ENCODE results near the gene RINL. TPM values are rescaled to one million over a fixed set of nuclear protein-coding genes. Genes with fewer than 3 reads are reported as not detected.
"Not testable (repeated sequence)": the region's sequence is repeated elsewhere in the genome, so short reads cannot be mapped to it uniquely, and the experiment has no call there.

The RINL gene
- total RNA-seq, 4 donors from 2014 or later = 0.95 to 3.3 (median 2.9) TPM

GRCh38 chr19:38831142-38831605 is 46.9 kb downstream of the RINL start:
- Histone ChIP-seq H3K27me3 (no peaks in the 10 kb centered on the region), H3K4me1 (peaks cover 49 to 60% of the 10 kb centered on the region in 2 donors), H3K36me3 (peaks cover 0 to 34% of the 10 kb centered on the region in 2 donors), H3K4me3 (peak overlapping the region; percentile 63 to 83 (median 74)), H3K27ac (peak overlapping the region; percentile 91 to 100 (median 98)), H3K9me3 (no peaks in the 10 kb centered on the region)
- DNase-seq (peak in 1 of 2 donors; percentile 81), ATAC-seq (peak; percentile 23 to 24)
- TF ChIP-seq, protein P1, sequence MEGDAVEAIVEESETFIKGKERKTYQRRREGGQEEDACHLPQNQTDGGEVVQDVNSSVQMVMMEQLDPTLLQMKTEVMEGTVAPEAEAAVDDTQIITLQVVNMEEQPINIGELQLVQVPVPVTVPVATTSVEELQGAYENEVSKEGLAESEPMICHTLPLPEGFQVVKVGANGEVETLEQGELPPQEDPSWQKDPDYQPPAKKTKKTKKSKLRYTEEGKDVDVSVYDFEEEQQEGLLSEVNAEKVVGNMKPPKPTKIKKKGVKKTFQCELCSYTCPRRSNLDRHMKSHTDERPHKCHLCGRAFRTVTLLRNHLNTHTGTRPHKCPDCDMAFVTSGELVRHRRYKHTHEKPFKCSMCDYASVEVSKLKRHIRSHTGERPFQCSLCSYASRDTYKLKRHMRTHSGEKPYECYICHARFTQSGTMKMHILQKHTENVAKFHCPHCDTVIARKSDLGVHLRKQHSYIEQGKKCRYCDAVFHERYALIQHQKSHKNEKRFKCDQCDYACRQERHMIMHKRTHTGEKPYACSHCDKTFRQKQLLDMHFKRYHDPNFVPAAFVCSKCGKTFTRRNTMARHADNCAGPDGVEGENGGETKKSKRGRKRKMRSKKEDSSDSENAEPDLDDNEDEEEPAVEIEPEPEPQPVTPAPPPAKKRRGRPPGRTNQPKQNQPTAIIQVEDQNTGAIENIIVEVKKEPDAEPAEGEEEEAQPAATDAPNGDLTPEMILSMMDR (IDR thresholded peaks at IDR 0.05 in 4 of 5, conservative IDR thresholded peaks at IDR 0.05 in 1 of 5) = no peak
- in situ Hi-C loops (cut with MboI; ENCODE audit: low sequenced_read_pairs in 4 of 4) (loop anchor here in 2 of 4 donors (10.0 to 25.0 kb wide), 3 partner anchors 74 to 444 kb away; partner anchors contain the start of genes ACTN4 (in 1 of the 2), GGN (in 1 of the 2) and SPRED3 (in 1 of the 2)), intact Hi-C loops (cut with DNase I; ENCODE audit: low total_unique reads) (loop anchor here (1.0 to 10.0 kb wide), 7 partner anchors 18 to 574 kb away; partner anchors contain the start of genes HNRNPL, MRPS12, NFKBIB and RYR1)

DNA sequence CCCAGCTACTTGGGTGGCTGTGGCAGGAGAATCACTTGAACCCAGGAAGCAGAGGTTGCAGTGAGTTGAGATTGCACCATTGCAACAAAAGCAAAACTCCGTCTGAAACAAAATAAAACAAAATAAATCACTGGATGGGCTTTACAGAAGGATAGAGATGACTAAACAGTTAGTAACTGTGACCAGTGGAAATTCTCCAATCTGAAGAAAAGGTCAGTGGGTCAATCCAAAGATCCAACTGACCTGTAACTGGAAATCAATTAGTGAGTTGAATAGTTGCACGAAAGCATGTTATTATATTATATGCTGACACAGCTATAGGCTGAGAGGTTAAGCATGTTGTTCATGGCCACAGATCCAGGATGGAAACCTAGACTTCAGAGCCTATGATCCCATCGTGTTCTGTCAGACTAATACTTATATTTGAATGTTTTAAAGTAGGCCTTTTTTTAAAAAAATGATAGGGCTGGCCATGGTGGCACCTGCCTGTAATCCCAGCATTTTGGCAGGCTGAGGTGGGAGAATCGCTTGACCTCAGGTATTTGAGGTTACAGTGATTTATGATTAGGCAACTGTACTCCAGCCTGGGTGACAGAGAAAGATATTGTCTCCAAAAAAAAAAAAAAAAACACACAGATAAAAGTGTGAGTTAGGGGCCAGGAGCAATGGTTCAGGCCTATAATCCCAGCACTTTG is 47.9 kb downstream of the RINL start:
- in situ Hi-C loops (cut with MboI; ENCODE audit: low sequenced_read_pairs in 4 of 4) (loop anchor here in 2 of 4 donors (10.0 to 25.0 kb wide), 3 partner anchors 75 to 443 kb away; partner anchors contain the start of genes ACTN4 (in 1 of the 2), GGN (in 1 of the 2) and SPRED3 (in 1 of the 2)), intact Hi-C loops (cut with DNase I; ENCODE audit: low total_unique reads) (loop anchor here (2.0 to 10.0 kb wide), 5 partner anchors 61 to 575 kb away; partner anchors contain the start of genes MRPS12, RYR1, SARS2 and ZFP36)
- ATAC-seq = no peak
- Histone ChIP-seq H3K27me3 (no peaks in the 10 kb centered on the region), H3K4me1 (peaks cover 48 to 62% of the 10 kb centered on the region in 2 donors), H3K36me3 (peaks cover 0 to 29% of the 10 kb centered on the region in 2 donors), H3K9me3 (no peaks in the 10 kb centered on the region), H3K27ac (peak overlapping the region; percentile 91 to 100 (median 98)), H3K4me3 (peak overlapping the region; percentile 63 to 83 (median 74))
- DNase-seq = no peak
- TF ChIP-seq, protein P1 (IDR thresholded peaks at IDR 0.05 in 4 of 5, conservative IDR thresholded peaks at IDR 0.05 in 1 of 5) = no peak
- TF ChIP-seq POLR2A (IDR thresholded peaks at IDR 0.05) = no peak

- Histone ChIP-seq H3K36me3 (peaks cover 0 to 29% of the 10 kb centered on the region in 2 donors), H3K4me1 (peaks cover 49 to 63% of the 10 kb centered on the region in 2 donors), H3K27ac (peak overlapping the region in 3 of 4 donors; percentile 97 to 100 (median 98))
- H3K9me3 ChIP-seq; H3K4me3 ChIP-seq; ATAC-seq; DNase-seq; H3K27me3 ChIP-seq; intact Hi-C loops (cut with DNase I; ENCODE audit: low total_unique reads): not testable (repeated sequence)
- in situ Hi-C loops (cut with MboI; ENCODE audit: low sequenced_read_pairs in 4 of 4) = loop anchor here in 1 of 4 donors (25.0 kb wide), 2 partner anchors 192 to 442 kb away; partner anchors contain the start of genes ACTN4, GGN and SPRED3
Measured at GRCh38 chr19:38829203-38829602, 48.9 kb downstream of the RINL start.

DNA sequence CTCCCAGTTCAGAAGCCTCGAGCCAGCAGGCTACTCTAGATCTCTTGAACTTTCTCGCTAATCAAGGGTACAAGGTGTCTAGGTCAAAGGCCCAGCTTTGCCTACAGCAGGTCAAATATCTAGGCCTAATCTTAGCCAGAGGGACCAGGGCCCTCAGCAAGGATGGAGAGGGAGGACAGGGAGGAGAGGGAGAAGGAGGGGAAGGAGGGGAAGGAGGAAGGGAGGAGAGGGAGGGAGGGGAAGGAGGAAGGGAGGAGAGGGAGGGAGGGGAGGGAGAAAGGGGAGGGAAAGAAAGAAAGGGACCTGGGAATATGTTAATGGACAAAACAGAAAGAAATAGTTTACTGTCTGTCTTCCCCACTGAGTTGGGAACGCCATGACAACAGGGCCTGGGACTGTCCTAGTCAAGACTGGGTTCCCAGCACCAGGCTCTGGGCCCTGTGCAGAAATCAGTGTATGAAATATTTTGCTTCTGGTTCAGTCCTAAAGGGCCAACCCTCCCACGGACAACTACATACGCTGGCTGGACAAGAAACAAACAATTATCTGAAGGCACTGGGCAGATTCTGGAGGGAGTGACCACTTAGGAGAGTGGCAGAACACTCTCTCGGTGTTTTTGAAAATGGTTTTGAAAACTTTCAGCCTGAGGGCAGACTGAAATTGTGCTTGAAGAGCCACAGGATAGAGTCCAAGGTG is 51.1 kb downstream of the RINL start:
- ATAC-seq (no peak), DNase-seq (no peak)
- peak overlapping the region; percentile 30 to 72 (median 48) for H3K27ac ChIP-seq

GRCh38 chr19:38825936-38826335 is 52.1 kb downstream of the RINL start:
- H3K27me3 ChIP-seq; ATAC-seq; H3K4me3 ChIP-seq; intact Hi-C loops (cut with DNase I; ENCODE audit: low total_unique reads); DNase-seq; H3K9me3 ChIP-seq: not testable (repeated sequence)
- H3K36me3 ChIP-seq = peaks cover 0 to 38% of the 10 kb centered on the region in 2 donors
- in situ Hi-C loops (cut with MboI; ENCODE audit: low sequenced_read_pairs in 4 of 4) = loop anchor here in 1 of 4 donors (25.0 kb wide), 2 partner anchors 189 to 439 kb away; partner anchors contain the start of genes ACTN4, GGN and SPRED3
- H3K27ac ChIP-seq = peak overlapping the region; percentile 38 to 72 (median 48)
- H3K4me1 ChIP-seq = peaks cover 40 to 54% of the 10 kb centered on the region in 2 donors

More for the DNA sequence above, 51.1 kb downstream of the RINL start:
- no peak overlapping the region for H3K4me3 ChIP-seq
- H3K9me3 ChIP-seq = no peaks in the 10 kb centered on the region
- peaks cover 0 to 38% of the 10 kb centered on the region in 2 donors for H3K36me3 ChIP-seq
- no peaks in the 10 kb centered on the region for H3K27me3 ChIP-seq
- in situ Hi-C loops (cut with MboI; ENCODE audit: low sequenced_read_pairs in 4 of 4) = loop anchor here in 1 of 4 donors (25.0 kb wide), 2 partner anchors 190 to 440 kb away; partner anchors contain the start of genes ACTN4, GGN and SPRED3
- peaks cover 41 to 51% of the 10 kb centered on the region in 2 donors for H3K4me1 ChIP-seq
- intact Hi-C loops (cut with DNase I; ENCODE audit: low total_unique reads) = no loop called here
- no peak for TF ChIP-seq POLR2A (IDR thresholded peaks at IDR 0.05)
- TF ChIP-seq, protein P1 (IDR thresholded peaks at IDR 0.05 in 4 of 5, conservative IDR thresholded peaks at IDR 0.05 in 1 of 5) = no peak

DNA sequence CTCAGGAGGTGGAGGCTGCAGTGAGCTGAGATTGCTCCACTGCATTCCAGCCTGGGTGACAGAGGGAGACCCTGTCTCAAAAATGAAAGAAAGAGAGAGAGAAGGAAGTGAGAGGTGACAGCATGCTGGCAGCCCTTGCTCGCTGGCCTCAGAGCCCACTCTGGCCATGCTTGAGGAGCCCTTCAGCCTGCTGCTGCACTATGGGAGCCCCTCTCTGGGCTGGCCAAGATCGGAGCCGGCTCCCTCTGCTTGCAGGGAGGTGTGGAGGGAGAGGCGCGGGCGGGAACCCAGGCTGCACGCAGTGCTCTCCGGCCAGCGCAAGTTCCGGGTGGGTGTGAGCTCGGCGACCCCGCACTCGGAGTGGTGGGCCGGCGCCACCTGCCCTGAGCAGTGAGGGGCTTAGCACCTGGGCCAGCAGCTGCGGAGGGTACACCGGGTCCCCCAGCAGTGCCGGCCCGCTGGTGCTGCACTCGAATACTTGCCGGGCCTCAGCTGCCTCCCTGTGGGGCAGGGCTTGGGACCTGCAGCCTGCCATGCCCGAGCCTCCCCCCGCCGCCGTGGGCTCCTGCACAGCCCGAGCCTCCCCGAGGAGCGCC is 56.7 kb downstream of the RINL start:
- H3K27ac ChIP-seq; intact Hi-C loops (cut with DNase I; ENCODE audit: low total_unique reads); H3K4me3 ChIP-seq; in situ Hi-C loops (cut with MboI; ENCODE audit: low sequenced_read_pairs in 4 of 4); H3K27me3 ChIP-seq; ATAC-seq; DNase-seq; H3K9me3 ChIP-seq: not testable (repeated sequence)
- H3K36me3 ChIP-seq = peaks cover 0 to 26% of the 10 kb centered on the region in 2 donors
- peaks cover 25 to 35% of the 10 kb centered on the region in 2 donors for H3K4me1 ChIP-seq
